Measurements from ENCODE around the gene RASAL1.

The RASAL1 gene

DNA sequence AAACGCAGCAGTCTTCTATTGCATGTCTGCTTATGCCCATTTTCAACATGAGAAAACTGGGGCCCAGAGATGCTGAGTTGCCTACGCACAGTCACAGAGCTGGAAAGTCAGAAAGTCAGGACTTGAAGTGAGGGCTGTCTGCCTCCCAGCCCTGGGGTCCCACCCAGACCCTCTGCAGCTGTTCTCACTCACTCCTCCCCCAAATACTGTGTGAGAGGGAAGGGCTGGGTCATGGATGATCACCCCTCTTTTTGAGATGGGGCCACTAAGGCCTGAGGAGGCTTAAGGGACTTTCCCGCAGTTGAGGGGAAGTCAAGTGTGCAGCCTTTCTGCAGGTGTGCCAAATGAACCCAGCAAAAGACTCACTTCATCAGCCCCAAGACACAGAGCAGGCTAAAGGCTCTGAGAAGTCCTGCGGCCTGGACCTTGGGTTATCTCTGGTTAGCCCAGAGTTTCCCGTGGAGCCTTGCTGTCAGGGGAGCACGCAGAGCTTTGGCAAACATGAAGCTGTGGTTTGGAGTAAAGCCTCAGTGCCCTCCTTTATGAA, 60.4 kb downstream of the RASAL1 start:
- DNase-seq (ENCODE audit: low spot score): no peak

DNA sequence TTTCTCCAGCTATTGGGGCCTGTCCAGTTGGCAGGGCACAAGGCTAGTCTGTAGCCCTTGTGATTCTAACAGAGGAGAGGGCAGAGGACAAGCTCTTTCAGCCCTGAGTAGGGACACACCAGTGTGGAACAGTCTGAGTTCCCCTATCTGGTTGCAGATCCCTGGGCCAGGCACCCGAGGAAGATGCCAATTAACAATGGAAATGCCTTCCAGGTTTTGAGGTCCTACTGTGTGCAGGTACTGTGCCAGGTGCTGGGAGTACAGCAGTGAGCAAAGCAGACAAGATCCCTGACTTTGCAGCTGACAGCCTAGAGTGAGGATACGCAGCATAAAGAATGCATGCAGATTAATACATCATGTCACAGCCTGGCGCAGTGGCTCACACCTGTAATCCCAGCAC, 62.0 kb downstream of the RASAL1 start:
- DNase-seq (ENCODE audit: low spot score): no peak

DNA sequence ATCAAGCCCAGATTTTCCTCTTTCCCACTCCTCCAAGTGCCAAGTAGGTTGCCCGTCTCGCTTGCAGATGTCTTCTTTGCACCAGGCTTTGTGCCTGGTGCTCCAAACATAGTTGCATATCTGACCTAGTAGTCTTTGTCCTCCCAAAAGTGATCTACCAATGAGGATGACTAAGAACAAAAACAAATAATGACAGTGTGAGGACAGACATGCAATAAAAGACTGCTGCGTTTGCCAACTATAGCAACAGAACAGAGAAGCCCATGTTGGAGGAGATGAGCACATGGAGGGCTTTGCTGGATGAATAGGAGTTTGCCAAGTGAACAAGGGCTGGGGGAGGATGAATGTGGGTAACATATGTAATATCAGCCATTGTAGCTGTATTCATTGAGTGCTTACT, 63.4 kb downstream of the RASAL1 start:
- no peak for DNase-seq (ENCODE audit: low spot score)

DNA sequence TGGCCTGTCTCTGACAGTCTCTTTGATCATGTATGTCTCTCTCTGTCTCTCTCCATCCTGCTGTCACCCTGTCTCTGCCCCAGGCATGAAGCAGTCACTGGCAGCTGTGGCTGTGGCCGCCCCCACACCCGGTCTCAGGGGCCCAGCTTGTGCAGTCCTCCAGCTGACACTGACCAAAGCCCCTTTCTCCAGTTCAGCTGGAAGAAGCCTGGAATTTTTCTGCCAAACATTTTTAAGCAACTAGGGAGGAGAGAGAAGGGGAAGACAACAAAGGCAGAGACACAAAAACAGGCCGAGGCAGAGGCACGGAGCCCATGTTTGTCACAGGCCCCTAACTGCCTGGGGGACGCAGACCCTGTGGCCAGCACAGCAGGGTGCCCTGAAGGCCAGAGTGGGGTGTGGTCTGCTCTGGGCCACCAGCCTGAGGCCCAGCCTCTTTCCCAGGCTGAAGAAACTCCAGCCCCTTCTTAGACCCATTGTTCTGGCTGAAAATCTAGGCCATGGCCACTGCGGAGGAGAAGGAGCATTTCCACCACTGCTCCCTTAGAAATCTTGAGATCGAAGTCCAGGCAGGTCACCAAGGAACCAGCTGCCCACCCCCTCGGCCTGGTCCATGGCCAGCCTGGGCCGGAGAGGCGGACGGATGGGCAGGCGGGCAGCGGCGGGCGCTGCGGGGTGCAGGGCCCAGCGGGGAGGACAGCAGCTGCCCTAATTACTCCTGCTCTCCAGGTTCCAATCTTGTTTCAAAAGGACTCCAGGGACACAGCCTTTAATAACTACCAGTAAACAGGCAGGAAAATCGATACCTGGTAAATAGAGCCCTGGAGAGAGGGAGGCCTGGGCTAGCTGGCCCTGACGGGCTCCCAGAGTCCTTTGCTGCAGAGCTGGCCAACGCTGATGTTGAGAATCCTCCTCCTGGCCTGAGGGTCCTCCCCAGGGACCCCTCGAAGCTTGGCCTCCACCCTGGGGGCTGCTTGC, 64.1 kb downstream of the RASAL1 start:
- no peak for DNase-seq (ENCODE audit: low spot score)

DNA sequence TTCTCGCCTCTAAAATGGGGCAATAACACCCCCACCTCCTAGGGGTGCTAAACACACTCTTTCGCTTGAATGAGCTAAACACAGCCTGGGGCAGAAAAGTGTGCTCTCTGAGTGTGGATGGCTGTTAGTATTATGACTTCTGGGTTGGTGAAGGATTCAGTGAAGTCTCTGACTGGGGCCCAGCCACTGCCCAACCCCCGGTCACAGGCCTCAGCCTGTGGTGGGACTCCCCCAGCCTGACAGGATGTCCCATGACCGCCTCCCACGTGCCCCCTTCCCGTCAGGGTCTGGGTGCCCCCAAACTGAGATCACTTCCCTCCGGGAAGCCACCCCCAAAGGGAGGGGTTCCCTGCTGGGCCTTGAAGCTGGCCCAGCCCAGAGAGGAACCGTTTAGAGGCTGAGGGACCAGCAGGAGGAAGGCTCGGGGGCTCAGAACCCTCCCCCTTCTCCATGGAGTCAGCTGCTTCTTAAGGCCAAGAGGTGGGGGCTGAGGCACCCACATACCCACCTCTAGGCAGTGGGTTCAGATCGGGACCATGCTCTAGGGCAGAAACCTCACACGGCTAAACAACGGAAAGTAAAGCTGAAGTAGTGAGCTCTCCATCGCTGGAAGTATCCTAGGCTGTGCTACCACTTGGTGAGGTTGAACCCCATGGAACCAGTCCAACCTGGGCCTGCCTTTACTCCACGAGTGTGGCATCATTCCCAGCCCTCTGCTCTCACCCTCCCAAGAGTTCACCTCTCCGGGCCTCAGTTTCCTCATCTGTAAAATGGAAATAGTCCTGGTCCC, 65.2 kb downstream of the RASAL1 start:
- no peak for DNase-seq (ENCODE audit: low spot score)

DNA sequence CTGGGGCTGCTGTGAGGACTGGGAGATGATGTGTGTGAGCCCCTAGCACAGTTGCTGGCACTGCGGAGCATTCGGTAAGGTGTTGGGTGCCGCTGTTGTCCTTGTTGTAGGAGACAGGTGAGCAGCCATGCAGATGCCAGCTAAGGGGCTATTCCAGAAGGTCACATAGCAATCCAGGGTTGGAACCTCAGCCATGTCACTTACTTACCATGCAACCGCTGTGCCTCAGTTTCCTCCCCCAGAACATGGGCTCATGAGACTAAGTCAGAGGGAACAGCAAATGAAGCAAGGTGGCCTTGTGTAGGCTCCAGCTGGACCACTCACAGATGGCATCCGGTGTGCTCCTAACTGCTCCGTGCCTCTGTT, 65.8 kb downstream of the RASAL1 start:
- no peak for DNase-seq (ENCODE audit: low spot score)

DNA sequence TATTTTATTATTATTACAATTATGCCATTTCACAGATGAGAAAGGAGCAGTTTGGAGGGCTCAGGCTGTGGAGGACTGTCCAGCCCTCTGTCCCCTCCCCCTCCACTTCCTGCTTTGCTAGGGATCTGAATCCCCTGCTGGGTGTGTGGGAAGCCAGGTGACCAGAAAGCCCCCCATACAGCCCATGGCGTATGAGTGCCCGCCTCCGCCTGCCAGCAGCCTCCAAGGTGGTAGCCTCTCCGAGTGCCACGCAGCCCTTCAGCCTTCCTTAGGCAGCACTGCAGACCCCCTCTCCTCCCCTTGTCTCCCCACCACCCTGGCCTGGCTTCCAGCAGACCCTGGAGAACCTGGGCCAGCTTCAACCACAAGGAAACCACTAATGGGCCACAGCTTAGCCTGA, 66.4 kb downstream of the RASAL1 start:
- DNase-seq (ENCODE audit: low spot score): no peak

DNA sequence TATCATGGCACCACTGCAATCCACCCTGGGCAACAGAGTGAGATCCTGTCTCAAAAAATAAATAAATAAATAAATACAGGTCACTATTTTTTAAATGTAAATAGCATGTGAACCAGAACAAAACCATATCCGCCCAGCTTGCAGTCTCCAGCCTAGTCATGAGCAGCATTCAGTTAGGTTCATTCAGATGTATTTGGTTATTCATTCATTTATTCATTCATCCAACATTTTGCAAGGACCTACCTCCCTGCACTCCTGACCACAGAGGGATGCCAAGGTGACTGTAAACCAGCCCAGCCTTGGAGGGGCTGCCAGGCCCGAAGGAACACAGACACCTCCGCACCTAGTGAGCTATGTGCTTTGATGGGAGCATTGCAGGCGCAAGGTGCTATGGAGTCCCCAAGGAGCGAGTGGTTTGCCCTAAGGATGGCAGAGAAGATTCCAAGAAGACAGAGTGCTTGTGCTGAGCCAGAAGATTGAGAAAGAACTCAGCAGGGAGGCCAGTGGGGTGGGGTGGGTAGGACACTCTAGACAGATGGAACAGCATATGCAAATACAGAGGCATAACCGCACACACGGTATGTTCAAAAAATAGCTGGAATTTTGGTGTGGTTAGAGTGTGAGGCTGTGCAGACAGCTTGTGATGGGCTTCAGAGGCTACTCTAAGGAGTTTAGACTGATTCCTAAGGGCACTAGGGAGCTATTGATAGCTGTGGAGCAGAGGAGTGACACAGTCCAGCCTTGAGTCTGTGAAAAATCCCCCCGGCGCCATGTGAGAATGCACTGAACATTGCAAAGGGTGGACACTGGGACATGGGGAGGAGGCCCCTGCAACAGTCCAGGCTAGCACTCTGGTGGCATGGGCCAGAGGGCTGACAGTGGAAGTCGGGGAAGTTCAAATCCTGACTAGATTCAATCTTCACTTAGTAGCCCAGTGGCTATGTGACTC, 67.3 kb downstream of the RASAL1 start:
- DNase-seq (ENCODE audit: low spot score): no peak

DNA sequence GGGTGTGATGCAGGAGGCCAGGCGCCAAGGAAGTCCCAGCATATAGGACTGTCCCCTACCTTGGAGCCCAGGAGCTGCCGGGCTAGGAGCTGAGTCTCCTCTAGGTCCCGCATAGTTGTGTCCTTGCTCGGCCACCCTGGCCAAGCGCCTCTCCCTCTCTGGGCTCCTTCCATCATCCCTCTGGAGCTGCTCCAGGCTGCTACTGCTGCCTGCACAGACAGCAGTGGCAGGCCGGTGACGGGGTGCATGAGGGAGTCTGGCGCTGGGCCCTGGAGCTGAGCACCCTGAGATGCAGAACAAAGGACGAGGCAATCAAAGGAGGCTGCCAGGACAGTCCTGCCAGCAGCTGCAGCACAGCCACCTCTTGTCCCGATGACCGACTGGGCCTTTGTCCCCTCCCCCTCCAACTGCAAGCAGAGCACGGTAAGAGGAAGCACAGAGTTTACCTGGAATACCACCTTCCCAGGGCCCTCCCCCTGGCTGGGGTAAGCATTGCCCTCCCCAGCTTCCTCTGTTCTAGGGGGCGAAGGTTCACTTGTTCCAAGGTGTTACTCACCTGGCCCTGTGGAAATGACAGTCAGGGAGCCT, 68.7 kb downstream of the RASAL1 start:
- no peak for DNase-seq (ENCODE audit: low spot score)

DNA sequence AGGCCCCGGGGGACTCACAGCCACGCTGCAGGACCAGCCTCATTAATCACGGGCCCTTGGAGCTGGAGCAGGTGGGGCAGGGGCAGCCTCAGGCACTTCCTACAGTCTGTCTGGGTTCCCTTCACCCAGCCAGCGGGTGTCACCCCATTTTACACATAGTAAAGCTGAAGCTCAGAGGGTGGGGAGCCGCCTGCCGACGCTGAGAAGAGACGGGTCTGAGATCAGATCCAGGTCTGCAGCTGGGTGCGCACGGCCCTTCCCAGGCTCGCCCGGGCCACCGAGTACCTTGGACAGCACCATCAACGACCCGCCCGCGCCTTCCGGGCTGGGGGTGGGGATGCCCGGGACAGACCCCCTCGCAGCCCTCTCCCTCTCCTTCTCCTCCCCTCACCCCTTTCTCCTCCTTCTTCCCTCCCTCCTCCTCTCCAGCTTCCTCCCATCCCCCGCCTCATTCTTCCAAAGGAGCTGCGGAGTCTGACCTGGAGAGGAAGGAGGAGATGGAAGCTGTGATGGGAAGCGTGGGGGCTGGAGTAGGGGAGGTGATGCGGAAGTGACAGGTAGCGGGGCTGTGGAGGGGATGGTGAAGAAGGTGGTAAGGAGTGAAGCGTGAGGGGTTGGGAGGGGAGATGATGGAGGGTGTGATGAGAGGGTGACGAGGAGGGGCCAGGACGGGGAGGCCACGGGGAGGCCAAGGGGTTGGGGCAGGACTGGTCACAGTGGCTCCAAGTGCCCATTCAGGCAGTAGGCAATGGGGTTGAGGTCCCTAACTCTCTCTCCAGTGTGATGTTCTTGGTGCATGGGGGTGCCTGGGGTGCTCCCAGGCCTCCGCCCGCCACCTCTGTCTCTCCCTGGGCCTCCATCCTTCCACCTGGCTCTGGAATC, 70.2 kb downstream of the RASAL1 start:
- DNase-seq (ENCODE audit: low spot score): no peak

DNA sequence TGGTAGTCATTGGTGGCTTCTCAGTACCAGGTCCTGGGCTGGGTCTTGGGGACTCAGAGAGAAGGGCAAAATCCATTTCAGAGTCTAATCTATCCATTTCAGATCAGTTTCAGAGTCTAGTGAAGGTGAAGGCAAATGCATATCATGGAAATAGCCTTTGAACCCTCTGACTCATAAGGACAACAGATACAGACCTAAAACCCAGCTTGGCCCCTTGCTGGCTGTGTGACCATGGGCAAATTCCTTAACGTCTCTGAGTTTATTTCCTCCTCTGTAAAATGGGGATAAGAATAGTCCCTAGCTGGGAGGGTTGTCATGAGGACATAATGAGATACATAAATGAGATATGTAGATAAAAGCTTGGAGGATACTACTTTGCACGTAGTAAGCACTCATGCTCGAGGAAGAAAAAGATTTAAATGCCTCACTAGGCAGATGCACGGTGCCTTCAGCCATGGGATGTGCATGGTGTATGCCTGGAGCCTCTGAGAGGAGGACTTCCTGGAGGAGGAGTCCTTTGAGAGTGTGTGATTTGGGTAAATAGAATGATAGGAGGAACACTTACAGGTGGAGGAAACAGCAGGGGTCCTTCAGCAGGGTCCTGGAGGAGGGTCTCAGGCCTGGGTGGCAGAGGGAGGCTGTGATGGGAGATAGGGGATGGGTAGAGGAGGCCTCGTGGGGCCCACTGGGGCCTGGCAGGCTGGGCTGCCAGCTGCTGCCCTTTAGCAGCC, 71.0 kb downstream of the RASAL1 start:
- DNase-seq (ENCODE audit: low spot score): no peak

DNA sequence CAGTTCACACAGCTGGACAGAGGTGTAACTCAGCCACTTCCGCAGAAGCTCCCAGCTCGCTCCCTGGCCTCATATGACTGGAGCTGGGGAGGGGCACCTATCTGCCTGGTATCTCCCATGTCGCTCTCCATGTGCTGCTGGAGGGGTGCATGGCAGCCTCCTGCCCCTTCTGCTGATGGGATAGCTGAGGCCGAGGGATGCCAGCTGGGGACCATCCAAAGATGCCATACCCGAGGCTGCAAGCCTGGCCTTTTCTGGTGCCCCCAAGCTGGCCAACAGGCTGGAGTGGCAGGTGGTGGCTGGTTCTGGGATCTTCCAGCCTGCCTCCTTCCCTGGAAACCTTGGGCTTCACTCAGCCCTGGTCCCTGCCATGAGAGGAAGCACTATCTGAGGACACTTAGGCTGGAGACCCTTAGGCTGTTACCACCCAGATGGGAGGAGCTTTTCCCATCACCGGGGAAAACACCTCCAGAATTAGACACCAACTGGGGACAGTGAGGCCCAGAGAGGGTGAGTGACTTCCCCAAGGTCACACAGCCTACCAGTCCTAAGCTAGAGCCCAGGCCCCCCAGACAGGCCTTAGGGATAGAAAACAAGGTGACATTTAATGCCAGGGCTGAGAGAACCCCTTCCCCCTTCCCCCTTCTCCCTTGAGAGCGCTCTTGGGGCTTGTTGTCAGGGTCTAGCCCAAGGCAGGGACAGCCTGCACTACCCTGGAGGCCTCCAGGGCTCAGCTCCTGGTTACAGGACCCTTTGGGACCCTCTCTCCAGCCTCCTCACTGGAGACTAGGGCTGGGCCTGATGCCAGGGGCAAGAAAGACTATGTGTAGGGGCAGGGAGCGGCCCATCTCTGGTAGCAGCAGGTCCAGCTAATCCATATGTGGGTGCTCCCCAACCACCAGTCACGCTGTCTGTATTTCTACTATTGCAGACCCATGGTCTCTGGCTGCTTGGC, 71.9 kb downstream of the RASAL1 start:
- DNase-seq (ENCODE audit: low spot score): no peak

DNA sequence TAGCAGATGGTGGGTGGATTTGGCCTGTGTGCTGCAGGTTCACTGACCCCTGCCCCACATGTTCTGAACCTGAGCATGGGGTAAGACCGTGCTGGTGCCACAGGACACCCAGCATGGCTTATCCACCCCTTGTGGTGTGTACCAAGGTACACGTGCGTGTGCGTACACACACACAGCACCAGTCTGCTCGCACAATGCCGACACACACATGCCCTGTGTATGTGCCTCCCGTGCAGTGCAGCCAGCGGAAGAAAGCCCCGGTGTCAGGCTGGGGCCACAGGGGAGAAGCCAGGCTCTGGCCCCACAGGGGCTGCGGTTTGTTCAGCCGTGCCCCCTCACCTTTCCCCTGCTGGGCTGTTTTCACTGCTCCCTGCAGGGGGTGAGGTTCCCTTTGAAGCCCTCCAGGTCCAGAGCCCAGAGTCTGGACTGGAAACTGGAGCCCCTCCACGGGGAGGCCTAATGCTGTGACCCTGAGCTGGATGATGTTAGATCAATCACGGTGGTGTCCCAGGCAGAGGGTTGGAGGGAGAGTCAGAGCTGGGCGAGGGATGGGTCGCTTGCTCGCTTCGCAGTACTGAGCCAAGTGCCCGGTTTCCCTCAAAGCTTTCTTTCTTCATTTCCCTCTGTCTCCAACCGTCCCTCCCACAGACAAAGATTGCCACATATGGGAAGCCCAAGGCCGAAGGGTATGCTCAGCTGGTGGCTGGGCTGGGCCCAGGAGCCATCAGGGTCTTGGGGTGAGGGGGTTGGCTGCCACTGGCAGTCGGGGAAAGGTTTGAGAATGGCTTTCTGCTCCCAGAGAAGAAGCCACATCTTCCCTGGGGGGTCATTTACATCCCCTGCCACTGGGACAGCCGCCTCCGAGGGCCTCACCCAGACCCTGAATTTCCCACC, 72.8 kb downstream of the RASAL1 start:
- DNase-seq (ENCODE audit: low spot score): no peak

DNA sequence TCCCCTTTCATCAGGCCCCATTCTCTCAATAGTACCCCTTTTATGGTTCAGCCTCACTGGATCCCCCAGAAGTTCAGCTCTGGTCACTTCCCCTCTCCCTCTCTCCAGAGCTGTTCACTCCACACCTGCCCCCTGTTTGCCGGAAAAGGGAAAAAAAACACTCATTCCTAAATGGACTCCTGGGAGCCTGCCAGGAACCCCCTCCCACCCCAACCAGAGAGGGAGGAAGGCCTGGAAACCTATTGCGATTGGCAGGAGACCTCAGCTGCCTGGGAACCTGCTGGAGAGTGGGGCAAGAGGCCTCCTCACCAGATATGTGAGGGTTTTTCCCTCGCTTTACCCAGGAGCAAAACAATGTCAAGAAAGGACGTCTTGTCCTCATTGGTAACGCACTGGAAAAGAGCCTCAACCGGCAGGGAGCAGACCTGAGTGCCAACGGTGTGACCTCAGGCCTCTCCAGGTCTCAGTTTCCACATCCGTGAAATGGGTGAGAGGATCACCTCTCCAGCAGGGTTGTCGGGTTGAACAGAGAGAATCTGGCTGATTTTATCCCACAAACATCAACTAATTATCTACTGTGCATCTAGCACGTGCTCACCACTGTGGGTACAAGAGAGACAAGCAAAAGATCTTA, 74.4 kb downstream of the RASAL1 start:
- no peak for DNase-seq (ENCODE audit: low spot score)

DNA sequence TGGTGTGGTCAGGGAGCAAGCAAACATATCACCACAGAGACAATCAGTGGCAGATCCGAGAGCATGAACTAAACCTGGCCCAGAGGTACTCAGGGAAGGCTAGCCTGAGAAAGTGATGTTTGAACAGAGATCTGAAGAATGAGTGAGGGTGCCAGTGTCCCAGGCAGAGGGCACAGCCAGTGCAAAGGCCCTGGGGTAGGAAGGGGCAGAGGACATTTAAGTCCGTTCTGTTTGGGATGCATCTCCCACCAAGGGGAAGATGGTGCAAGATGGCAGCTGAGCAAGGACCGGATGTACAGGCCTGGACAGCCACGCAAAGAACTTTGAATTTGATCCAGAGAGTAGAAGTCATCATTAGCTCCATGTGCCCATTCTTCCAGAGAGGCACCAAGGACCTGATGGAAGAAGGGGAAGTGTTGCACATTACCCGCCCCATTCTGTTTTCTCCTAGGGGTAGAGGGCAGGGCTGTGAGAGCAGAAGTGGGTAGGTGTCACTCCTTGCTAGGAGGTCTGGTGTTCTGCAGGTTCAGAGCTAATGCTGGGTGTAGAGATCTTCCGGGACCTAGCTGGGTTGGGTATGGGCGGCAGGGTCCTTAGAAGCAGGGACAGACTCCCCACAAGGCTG, 75.1 kb downstream of the RASAL1 start:
- no peak for DNase-seq (ENCODE audit: low spot score)

DNA sequence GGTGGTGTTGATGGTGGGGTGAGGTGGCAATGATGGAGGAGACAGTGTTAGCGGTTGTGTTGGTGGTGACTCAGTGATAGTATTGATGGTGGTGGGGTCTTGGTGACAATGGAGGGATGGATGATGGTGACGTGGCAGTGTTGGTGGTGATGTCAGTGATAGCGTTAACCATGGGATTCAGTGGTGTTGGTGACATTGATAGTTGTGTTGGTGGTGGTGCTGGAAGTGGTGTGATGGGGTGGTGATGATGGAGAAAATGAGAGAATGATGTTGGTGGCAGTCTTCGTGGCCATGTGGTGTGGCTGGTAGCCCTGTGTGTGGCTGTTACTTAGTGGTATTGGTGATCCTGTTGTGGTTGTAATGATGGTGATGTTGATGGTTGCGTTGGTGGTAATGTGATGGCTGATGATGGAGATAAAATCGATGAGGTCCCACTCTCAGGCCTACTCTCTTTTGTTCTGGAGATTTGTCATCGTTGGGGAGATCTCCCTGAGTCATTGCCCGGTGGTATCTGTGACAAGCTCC, 76.4 kb downstream of the RASAL1 start:
- DNase-seq (ENCODE audit: low spot score): no peak

All from SW480 (cell line).